ENCODE measurements around the gene PHF20.

DNA sequence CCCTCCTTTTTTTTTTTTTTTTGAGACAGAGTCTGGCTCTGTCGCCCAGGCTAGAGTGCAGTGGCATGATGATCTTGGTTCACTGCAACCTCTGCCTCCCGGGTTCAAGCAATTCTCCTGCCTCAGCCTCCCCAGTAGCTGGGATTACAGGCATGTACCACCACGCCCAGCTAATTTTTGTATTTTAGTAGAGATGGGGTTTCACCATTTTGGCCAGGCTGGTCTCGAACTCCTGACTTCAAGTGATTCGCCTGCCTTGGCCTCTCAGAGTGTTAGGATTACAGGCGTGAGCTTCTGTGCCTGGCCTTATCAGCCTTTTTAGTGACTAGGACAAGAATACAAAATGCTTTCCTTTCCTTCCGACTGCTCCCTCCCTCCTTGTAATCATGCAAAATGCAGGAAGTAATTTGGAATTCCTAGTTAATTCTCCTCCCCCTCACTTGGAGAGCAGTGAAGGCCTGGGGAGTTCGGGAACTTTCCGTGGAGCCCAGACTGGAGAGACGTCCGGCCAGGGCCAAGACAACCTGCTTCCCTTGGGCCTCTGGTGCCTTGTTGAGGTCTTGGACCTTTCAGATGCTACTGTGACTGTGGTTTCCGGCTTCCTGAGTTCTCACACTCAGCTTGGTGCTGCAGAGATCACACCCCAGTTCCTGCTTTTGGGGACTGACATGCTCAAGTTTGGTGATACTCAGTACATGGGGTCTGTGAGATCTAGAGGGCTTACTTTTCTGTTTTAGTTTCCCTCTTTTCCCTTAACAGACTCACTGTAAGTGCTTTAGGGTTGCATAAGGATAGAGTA is 3.9 kb upstream of the PHF20 start:
- TF ChIP-seq, protein P1, sequence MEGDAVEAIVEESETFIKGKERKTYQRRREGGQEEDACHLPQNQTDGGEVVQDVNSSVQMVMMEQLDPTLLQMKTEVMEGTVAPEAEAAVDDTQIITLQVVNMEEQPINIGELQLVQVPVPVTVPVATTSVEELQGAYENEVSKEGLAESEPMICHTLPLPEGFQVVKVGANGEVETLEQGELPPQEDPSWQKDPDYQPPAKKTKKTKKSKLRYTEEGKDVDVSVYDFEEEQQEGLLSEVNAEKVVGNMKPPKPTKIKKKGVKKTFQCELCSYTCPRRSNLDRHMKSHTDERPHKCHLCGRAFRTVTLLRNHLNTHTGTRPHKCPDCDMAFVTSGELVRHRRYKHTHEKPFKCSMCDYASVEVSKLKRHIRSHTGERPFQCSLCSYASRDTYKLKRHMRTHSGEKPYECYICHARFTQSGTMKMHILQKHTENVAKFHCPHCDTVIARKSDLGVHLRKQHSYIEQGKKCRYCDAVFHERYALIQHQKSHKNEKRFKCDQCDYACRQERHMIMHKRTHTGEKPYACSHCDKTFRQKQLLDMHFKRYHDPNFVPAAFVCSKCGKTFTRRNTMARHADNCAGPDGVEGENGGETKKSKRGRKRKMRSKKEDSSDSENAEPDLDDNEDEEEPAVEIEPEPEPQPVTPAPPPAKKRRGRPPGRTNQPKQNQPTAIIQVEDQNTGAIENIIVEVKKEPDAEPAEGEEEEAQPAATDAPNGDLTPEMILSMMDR (conservative IDR thresholded peaks at IDR 0.05 in 1 of 2, IDR thresholded peaks at IDR 0.05 in 1 of 2; ENCODE audit: extremely low read depth in 1 of 2, insufficient read depth in 1 of 2, low read depth in 1 of 2, low read length in 2 of 2) = no peak
- TF ChIP-seq EZH2 (IDR thresholded peaks at IDR 0.05; ENCODE audit: borderline replicate concordance, low read length) = no peak
